KMS-11 (cell line): Measurements from ENCODE around the gene TREH.

ENCODE experiments used
- H2AFZ ChIP-seq: fragments of 200-600 bp; sonication (generic); 2 replicates; pipeline ENCODE4 v1.6.1; 2016; ENCODE audit warnings: antibody characterized with exemption, mixed run types, low read depth
- H3K27ac ChIP-seq: fragments of 200-600 bp; sonication (generic); 2 replicates; pipeline ENCODE4 v1.6.1; 2016; ENCODE audit warnings: mild to moderate bottlenecking, mixed run types
- H3K27me3 ChIP-seq: fragments of 200-600 bp; sonication (generic); 2 replicates; pipeline ENCODE4 v1.6.1; 2017; ENCODE audit warnings: mild to moderate bottlenecking, low read depth, mixed run types, moderate library complexity; ENCODE audit not compliant: insufficient read depth
- H3K36me3 ChIP-seq: fragments of 200-600 bp; sonication (generic); 2 replicates; pipeline ENCODE4 v1.6.1; 2017; ENCODE audit warnings: mild to moderate bottlenecking, mixed run types; ENCODE audit not compliant: insufficient read depth
- H3K4me1 ChIP-seq: fragments of 200-600 bp; sonication (generic); 2 replicates; pipeline ENCODE4 v1.6.1; 2016; ENCODE audit warnings: mild to moderate bottlenecking, low read depth, mixed run types; ENCODE audit not compliant: poor library complexity, severe bottlenecking
- H3K4me2 ChIP-seq: fragments of 200-600 bp; sonication (generic); 2 replicates; pipeline ENCODE4 v1.7.0; 2016; ENCODE audit warnings: mild to moderate bottlenecking, mixed run types
- H3K4me3 ChIP-seq: fragments of 200-600 bp; sonication (generic); IDR thresholded peaks from 2 replicates; pipeline ENCODE4 v1.6.1; 2017; ENCODE audit warnings: low read depth, low read length, mixed read lengths; ENCODE audit not compliant: insufficient read depth
- H3K79me2 ChIP-seq: fragments of 200-600 bp; sonication (generic); 2 replicates; pipeline ENCODE4 v1.6.1; 2016; ENCODE audit warnings: low read depth, mixed run types; ENCODE audit not compliant: insufficient read depth
- H3K9ac ChIP-seq: fragments of 200-600 bp; sonication (generic); 2 replicates; pipeline ENCODE4 v1.6.1; 2016; ENCODE audit warnings: mild to moderate bottlenecking, mixed run types
- H4K20me1 ChIP-seq: fragments of 200-600 bp; sonication (generic); 2 replicates; pipeline ENCODE4 v1.6.1; 2016; ENCODE audit warnings: mild to moderate bottlenecking, mixed run types; ENCODE audit not compliant: insufficient read depth
- CTCF ChIP-seq: fragments of 200-600 bp; sonication (generic); conservative IDR thresholded peaks from 2 replicates; pipeline ENCODE4 v1.6.1; 2017; ENCODE audit warnings: low read depth, mild to moderate bottlenecking, antibody characterized with exemption, low read length, moderate library complexity, mixed read lengths

The TREH gene

GRCh38 chr11:118674082-118674435 is 5.4 kb downstream of the TREH start:
- no peak overlapping the region for H3K9ac ChIP-seq
- no peaks in the 10 kb centered on the region for H3K36me3 ChIP-seq
- no peak overlapping the region for H3K4me2 ChIP-seq

GRCh38 chr11:118673361-118674081 is 5.9 kb downstream of the TREH start:
- Histone ChIP-seq H3K27me3 (no peaks in the 10 kb centered on the region), H4K20me1 (no peaks in the 10 kb centered on the region), H3K27ac (no peak overlapping the region), H3K4me3 (no peak overlapping the region), H3K9ac (no peak overlapping the region), H3K79me2 (no peaks in the 10 kb centered on the region), H2AFZ (no peak overlapping the region), H3K36me3 (no peaks in the 10 kb centered on the region), H3K4me1 (no peaks in the 10 kb centered on the region), H3K4me2 (no peak overlapping the region)
- no peak for TF ChIP-seq CTCF

More at GRCh38 chr11:118674082-118674435, 5.4 kb downstream of the TREH start:
- no peaks in the 10 kb centered on the region for H4K20me1 ChIP-seq
- no peak for TF ChIP-seq CTCF
- no peak overlapping the region for H3K27ac ChIP-seq
- H3K4me3 ChIP-seq = no peak overlapping the region
- no peaks in the 10 kb centered on the region for H3K79me2 ChIP-seq
- no peaks in the 10 kb centered on the region for H3K4me1 ChIP-seq
- H2AFZ ChIP-seq = no peak overlapping the region
- no peaks in the 10 kb centered on the region for H3K27me3 ChIP-seq

DNA sequence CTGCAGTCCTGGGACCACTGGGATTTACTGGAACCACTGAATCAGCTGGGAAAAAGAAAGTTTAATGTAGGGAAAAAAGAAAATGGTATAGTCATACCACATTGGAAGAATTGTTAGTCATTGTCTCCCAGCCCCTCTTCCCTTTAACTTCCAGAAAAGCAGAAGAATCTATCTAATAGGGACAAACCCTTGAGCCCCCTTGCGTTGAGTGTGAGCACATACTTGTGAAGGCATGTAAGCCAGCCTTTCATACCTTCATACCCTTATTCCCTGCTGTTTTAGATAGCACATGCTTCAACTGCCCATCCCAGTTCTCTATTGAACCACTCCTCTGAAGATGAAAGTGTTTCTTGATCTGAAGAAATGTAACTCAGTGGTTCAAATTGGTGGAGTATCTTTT is 6.6 kb downstream of the TREH start:
- no peak overlapping the region for H2AFZ ChIP-seq
- H3K27ac ChIP-seq = no peak overlapping the region
- H3K36me3 ChIP-seq = no peaks in the 10 kb centered on the region
- no peaks in the 10 kb centered on the region for H3K79me2 ChIP-seq
- no peaks in the 10 kb centered on the region for H4K20me1 ChIP-seq
- H3K27me3 ChIP-seq = no peaks in the 10 kb centered on the region
- no peaks in the 10 kb centered on the region for H3K4me1 ChIP-seq
- no peak for TF ChIP-seq CTCF
- no peak overlapping the region for H3K9ac ChIP-seq
- H3K4me3 ChIP-seq = no peak overlapping the region
- no peak overlapping the region for H3K4me2 ChIP-seq

- H3K27ac ChIP-seq = no peak overlapping the region
- no peak overlapping the region for H3K9ac ChIP-seq
- no peaks in the 10 kb centered on the region for H3K36me3 ChIP-seq
- no peaks in the 10 kb centered on the region for H3K27me3 ChIP-seq
- H4K20me1 ChIP-seq = no peaks in the 10 kb centered on the region
- no peak overlapping the region for H3K4me2 ChIP-seq
- no peaks in the 10 kb centered on the region for H3K4me1 ChIP-seq
- H3K79me2 ChIP-seq = no peaks in the 10 kb centered on the region
- no peak overlapping the region for H2AFZ ChIP-seq
- TF ChIP-seq CTCF = no peak
- H3K4me3 ChIP-seq = no peak overlapping the region
These were observed 8.2 kb downstream of the TREH start for GRCh38 chr11:118671254-118671653.
